Mesothelial cell of epicardium (in vitro differentiated cells): ENCODE measurements around the gene TTLL1. TPM values are rescaled to one million over a fixed set of nuclear protein-coding genes. Genes with fewer than 3 reads are reported as not detected.

Experiments
- DNase-seq, 2 experiments: peaks; one replicate each; pipeline ENCODE4 v3.0.0; 2021; ENCODE audit warnings: low spot score in 2 of 2; ENCODE audit not compliant: unreplicated experiment in 2 of 2
- H3K27ac Mint-ChIP-seq: 2 replicates; pipeline ENCODE4 v1.8.0; 2021; ENCODE audit warnings: mixed read lengths
- H3K27me3 Mint-ChIP-seq: 2 replicates; pipeline ENCODE4 v1.8.0; 2021; ENCODE audit warnings: low read depth, mixed read lengths
- H3K36me3 Mint-ChIP-seq: 2 replicates; pipeline ENCODE4 v1.8.0; 2021; ENCODE audit warnings: mixed read lengths
- H3K4me1 Mint-ChIP-seq: 2 replicates; pipeline ENCODE4 v1.8.0; 2021; ENCODE audit warnings: mixed read lengths
- H3K4me3 Mint-ChIP-seq: 2 replicates; pipeline ENCODE4 v1.8.0; 2021; ENCODE audit warnings: mild to moderate bottlenecking, moderate library complexity, mixed read lengths
- H3K9me3 Mint-ChIP-seq: 2 replicates; pipeline ENCODE4 v1.8.0; 2021; ENCODE audit warnings: mixed read lengths
- CTCF ChIP-seq: fragments of 200-600 bp; sonication (generic); IDR thresholded peaks from one replicate; pipeline ENCODE4 v1.5.0; 2021; ENCODE audit warnings: antibody characterized with exemption; ENCODE audit not compliant: unreplicated experiment
- total RNA-seq: library from RNA; stranded (reverse); gene quantifications from 3 replicates; pipeline ENCODE4 v1.2.1, GENCODE V29; 2021

Gene TTLL1
- total RNA-seq, 1 donor from 2014 or later = 18.0 TPM

- DNase-seq = no peak
- peaks cover 8% of the 10 kb centered on the region for H3K9me3 Mint-ChIP-seq
- no peak for TF ChIP-seq CTCF
- no peak overlapping the region for H3K27ac Mint-ChIP-seq
- H3K4me1 Mint-ChIP-seq = peaks cover 19% of the 10 kb centered on the region
- no peak overlapping the region for H3K4me3 Mint-ChIP-seq
- peaks cover 5% of the 10 kb centered on the region for H3K36me3 Mint-ChIP-seq
- H3K27me3 Mint-ChIP-seq = no peaks in the 10 kb centered on the region
These were observed 9.2 kb upstream of the TTLL1 start for GRCh38 chr22:43098356-43098755.

GRCh38 chr22:43096420-43096819 lies 7.2 kb upstream of the TTLL1 start:
- H3K36me3 Mint-ChIP-seq = peaks cover 5% of the 10 kb centered on the region
- no peaks in the 10 kb centered on the region for H3K27me3 Mint-ChIP-seq
- H3K9me3 Mint-ChIP-seq = peaks cover 8% of the 10 kb centered on the region
- H3K27ac Mint-ChIP-seq = no peak overlapping the region
- no peak for TF ChIP-seq CTCF
- no peak overlapping the region for H3K4me3 Mint-ChIP-seq
- DNase-seq = no peak
- peaks cover 16% of the 10 kb centered on the region for H3K4me1 Mint-ChIP-seq

GRCh38 chr22:43094551-43094950 lies 5.4 kb upstream of the TTLL1 start:
- Mint-ChIP-seq H3K36me3 (peaks cover 5% of the 10 kb centered on the region), H3K27ac (no peak overlapping the region), H3K27me3 (no peaks in the 10 kb centered on the region), H3K4me1 (peaks cover 6% of the 10 kb centered on the region), H3K9me3 (peaks cover 8% of the 10 kb centered on the region), H3K4me3 (no peak overlapping the region)
- no peak for DNase-seq
- no peak for TF ChIP-seq CTCF

GRCh38 chr22:43094085-43094484 lies 4.9 kb upstream of the TTLL1 start:
- peaks cover 8% of the 10 kb centered on the region for H3K4me1 Mint-ChIP-seq
- H3K9me3 Mint-ChIP-seq = peaks cover 8% of the 10 kb centered on the region
- no peak overlapping the region for H3K4me3 Mint-ChIP-seq
- no peak overlapping the region for H3K27ac Mint-ChIP-seq
- TF ChIP-seq CTCF = no peak
- no peaks in the 10 kb centered on the region for H3K27me3 Mint-ChIP-seq
- H3K36me3 Mint-ChIP-seq = peaks cover 5% of the 10 kb centered on the region
- no peak for DNase-seq

- Mint-ChIP-seq H3K4me1 (peaks cover 9% of the 10 kb centered on the region), H3K4me3 (no peak overlapping the region), H3K9me3 (peaks cover 8% of the 10 kb centered on the region), H3K36me3 (peaks cover 5% of the 10 kb centered on the region), H3K27ac (peak overlapping the region; percentile 67), H3K27me3 (no peaks in the 10 kb centered on the region)
- no peak for DNase-seq
- TF ChIP-seq CTCF = no peak
These were observed 2.9 kb upstream of the TTLL1 start for GRCh38 chr22:43092085-43092484.
